Measurements from ENCODE around the gene TTYH2. TPM values are rescaled to one million over a fixed set of nuclear protein-coding genes. Genes with fewer than 3 reads are reported as not detected.

TTYH2 gene
- total and polyA plus RNA-seq, 10 of the 15 experiments (the other 5 are each of a cell fraction or from before 2014, with no cell fraction given), result 0.26 to 25.2 (median 6.6) TPM

GRCh38 chr17:74182041-74182723 is 31.2 kb upstream of the TTYH2 start:
- H3K36me3 ChIP-seq (ENCODE audit: control insufficient read depth in 2 of 2, insufficient read depth in 2 of 2, low read length in 1 of 2), result no peaks in the 10 kb centered on the region
- ChIA-PET SMC1A (ENCODE audit: uncharacterized antibody, unreplicated experiment) (no interaction called here), RAD21 (ENCODE audit: unreplicated experiment) (no interaction called here), CTCF (interaction anchor here (1.6 to 3.5 kb wide), 3 partner anchors 9 to 91 kb away, joined by 4 to 19 read pairs (median 5); no protein-coding TSS in a partner anchor), POLR2A (no interaction called here)
- no peak overlapping the region for H3K9ac ChIP-seq (ENCODE audit: control insufficient read depth, insufficient read depth, low read length)
- 27% methylated on average over 17 of the region's 17 CpGs for WGBS (ENCODE audit: insufficient coverage, insufficient replicate concordance, low lambda C conversion rate, missing lambda C conversion rate)
- in situ Hi-C loops (cut with MboI), result no loop called here
- BruUV-seq (replicated peaks), result no TSS peak
- peaks cover 0 to 2% of the 10 kb centered on the region in 2 experiments; a peak in 2 of 4 replicates for H3K27me3 ChIP-seq (replicated peaks in 1 of 2; ENCODE audit: control insufficient read depth in 2 of 2, insufficient read depth in 2 of 2, low read length in 1 of 2)
- no peaks in the 10 kb centered on the region for H4K20me1 ChIP-seq (ENCODE audit: control insufficient read depth, insufficient read depth)
- H3K4me1 ChIP-seq (ENCODE audit: control insufficient read depth, insufficient read depth, low read length), result no peaks in the 10 kb centered on the region
- no peak overlapping the region for H2AFZ ChIP-seq (ENCODE audit: control insufficient read depth, low read depth, low read length)
- intact Hi-C loops (cut with micrococcal nuclease; ENCODE audit: unreplicated experiment), result no loop called here
- H3K4me2 ChIP-seq (ENCODE audit: control insufficient read depth, insufficient read depth), result no peak overlapping the region
- no peak overlapping the region for H3K4me3 ChIP-seq
- ATAC-seq, result no peak
- no peak for DNase-seq (ENCODE audit: low read depth, low spot score)
- no peak overlapping the region for H3K27ac ChIP-seq (ENCODE audit: control insufficient read depth, insufficient read depth)
- no peaks in the 10 kb centered on the region for H3K79me2 ChIP-seq (ENCODE audit: control insufficient read depth, insufficient read depth, low read length)
- TF ChIP-seq NR2C2 (IDR thresholded peaks at IDR 0.05; ENCODE audit: borderline replicate concordance, control insufficient read depth, insufficient read length, low read depth), result no peak
- no peak for TF ChIP-seq LARP7 (IDR thresholded peaks at IDR 0.05)
- TF ChIP-seq IKZF2 (IDR thresholded peaks at IDR 0.05), result no peak
- no peak for TF ChIP-seq ZSCAN29 (IDR thresholded peaks at IDR 0.05)
- no peak for TF ChIP-seq RB1 (IDR thresholded peaks at IDR 0.05; ENCODE audit: borderline replicate concordance)
- no peak for TF ChIP-seq POLR2AphosphoS5 (IDR thresholded peaks at IDR 0.05; ENCODE audit: low read length)
- TF ChIP-seq NRF1 (conservative IDR thresholded peaks at IDR 0.05; ENCODE audit: low read depth, low read length), result no peak
- no peak for TF ChIP-seq BCLAF1 (IDR thresholded peaks at IDR 0.05)
- TF ChIP-seq MYB (IDR thresholded peaks at IDR 0.05; ENCODE audit: borderline replicate concordance, low read depth, low read length), result no peak
- no peak for TF ChIP-seq USF1 (IDR thresholded peaks at IDR 0.05; ENCODE audit: borderline replicate concordance, extremely low read length, insufficient read depth, low read depth, low read length)
- no peak for TF ChIP-seq MEF2B (IDR thresholded peaks at IDR 0.05; ENCODE audit: partially characterized antibody, poor library complexity, severe bottlenecking)
- TF ChIP-seq ZNF274 (IDR thresholded peaks at IDR 0.05; ENCODE audit: insufficient read depth, insufficient read length), result no peak
- TF ChIP-seq PRDM15 (CRISPR knock-in tag; IDR thresholded peaks at IDR 0.05), result no peak
- no peak for TF ChIP-seq SMAD1 (IDR thresholded peaks at IDR 0.05; ENCODE audit: low read depth, partially characterized antibody)
- no peak for TF ChIP-seq TCF12 (IDR thresholded peaks at IDR 0.05; ENCODE audit: low read depth, low read length)
- no peak for TF ChIP-seq TBL1XR1 (IDR thresholded peaks at IDR 0.05; ENCODE audit: low read depth, low read length)
- FAIRE-seq, result no peak
- no peaks in the 10 kb centered on the region for H3K9me3 ChIP-seq (replicated peaks; ENCODE audit: control insufficient read depth, insufficient read depth, low read length)

Measured in GM12878 (cell line).